ENCODE measurements around the gene ERFE. TPM values are rescaled to one million over a fixed set of nuclear protein-coding genes. Genes with fewer than 3 reads are reported as not detected.

ERFE gene
- total RNA-seq, 1 donor from 2014 or later, result 4.2 TPM

DNA sequence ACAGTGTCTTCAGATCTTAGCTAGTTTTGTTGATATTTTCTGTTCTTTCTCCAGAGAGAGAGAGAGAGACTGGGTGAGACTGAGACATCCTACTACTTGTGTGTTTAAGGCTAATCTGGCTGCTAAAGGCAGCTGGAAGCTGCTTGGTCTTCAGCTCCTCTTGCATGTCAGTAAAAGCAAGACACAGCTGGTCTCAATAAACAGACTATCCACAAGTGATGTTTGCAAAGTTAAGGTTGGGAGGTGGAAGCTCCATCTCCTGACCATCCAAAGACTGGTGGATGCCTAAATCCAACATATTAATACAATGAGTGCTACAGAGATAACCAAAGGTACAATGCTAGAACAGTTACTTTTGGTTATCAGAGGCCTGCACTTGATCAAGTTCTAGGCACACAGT is 17.8 kb downstream of the ERFE start:
- peaks cover 49 to 79% (median 78%) of the 10 kb centered on the region in 3 donors for H3K36me3 ChIP-seq (ENCODE audit: control insufficient read depth in 3 of 3, insufficient read depth in 3 of 3, low read length in 3 of 3)
- H3K9me3 ChIP-seq (ENCODE audit: control insufficient read depth in 3 of 3, low read length in 3 of 3), result no peaks in the 10 kb centered on the region
- H3K4me1 ChIP-seq (ENCODE audit: control insufficient read depth in 3 of 3, insufficient read depth in 3 of 3, low read length in 3 of 3), result no peaks in the 10 kb centered on the region
- no peaks in the 10 kb centered on the region for H3K27me3 ChIP-seq (ENCODE audit: control insufficient read depth in 3 of 3, insufficient read depth in 3 of 3, low read length in 3 of 3)
- H3K9ac ChIP-seq (ENCODE audit: low read depth in 1 of 3, low read length in 3 of 3), result no peak overlapping the region
- H3K4me3 ChIP-seq (ENCODE audit: low read length in 3 of 3), result no peak overlapping the region
- no peak overlapping the region for H3K27ac ChIP-seq (ENCODE audit: low read depth, low read length)

DNA sequence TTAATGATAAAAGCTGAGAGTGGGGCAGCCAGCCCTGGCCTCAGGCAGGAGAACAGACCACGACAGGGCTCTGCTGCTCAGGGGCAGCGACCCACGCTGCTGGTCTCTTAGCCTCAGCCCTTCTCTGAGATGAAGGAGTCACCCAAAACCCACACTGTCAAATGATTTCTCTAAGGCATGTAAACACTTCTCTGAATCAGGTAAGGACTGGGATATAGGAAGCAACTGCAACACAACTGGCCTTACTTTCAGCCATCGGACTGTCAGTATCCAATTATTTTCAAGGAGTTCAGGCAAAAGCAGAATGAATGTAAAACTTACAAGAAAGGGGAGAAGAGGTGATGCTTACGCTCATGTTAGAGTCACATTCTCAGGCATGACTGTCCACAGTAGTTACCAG is 21.8 kb downstream of the ERFE start:
- no peaks in the 10 kb centered on the region for H3K9me3 ChIP-seq (ENCODE audit: control insufficient read depth in 3 of 3, low read length in 3 of 3)
- peaks cover 54 to 82% (median 77%) of the 10 kb centered on the region in 3 donors for H3K36me3 ChIP-seq (ENCODE audit: control insufficient read depth in 3 of 3, insufficient read depth in 3 of 3, low read length in 3 of 3)
- H3K27me3 ChIP-seq (ENCODE audit: control insufficient read depth in 3 of 3, insufficient read depth in 3 of 3, low read length in 3 of 3), result no peaks in the 10 kb centered on the region
- no peak overlapping the region for H3K9ac ChIP-seq (ENCODE audit: low read depth in 1 of 3, low read length in 3 of 3)
- no peak overlapping the region for H3K27ac ChIP-seq (ENCODE audit: low read depth, low read length)
- H3K4me1 ChIP-seq (ENCODE audit: control insufficient read depth in 3 of 3, insufficient read depth in 3 of 3, low read length in 3 of 3), result no peaks in the 10 kb centered on the region
- no peak overlapping the region for H3K4me3 ChIP-seq (ENCODE audit: low read length in 3 of 3)

DNA sequence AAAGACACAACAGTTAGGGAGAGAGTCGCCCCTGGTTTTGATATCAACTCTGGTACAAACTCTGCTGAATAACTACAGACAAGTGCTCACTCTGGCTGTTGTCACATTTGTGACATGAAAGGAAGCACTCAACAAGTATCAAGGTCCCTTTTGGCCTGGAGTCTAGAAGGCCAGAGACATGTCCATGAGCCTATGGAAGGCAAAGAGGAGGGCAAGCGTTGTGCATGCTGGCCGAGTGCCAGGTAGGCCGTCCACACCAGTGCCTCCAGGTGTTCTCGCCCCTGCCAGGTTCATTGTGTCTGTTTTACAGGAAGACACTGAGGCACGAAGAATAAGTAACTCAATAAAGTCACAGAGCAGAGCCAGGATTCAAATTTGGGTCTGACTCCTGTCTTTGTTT is 23.6 kb downstream of the ERFE start:
- Histone ChIP-seq H3K9me3 (ENCODE audit: control insufficient read depth in 3 of 3, low read length in 3 of 3) (no peaks in the 10 kb centered on the region), H3K36me3 (ENCODE audit: control insufficient read depth in 3 of 3, insufficient read depth in 3 of 3, low read length in 3 of 3) (peaks cover 64 to 88% (median 86%) of the 10 kb centered on the region in 3 donors), H3K9ac (ENCODE audit: low read depth in 1 of 3, low read length in 3 of 3) (no peak overlapping the region), H3K27ac (ENCODE audit: low read depth, low read length) (no peak overlapping the region), H3K4me3 (ENCODE audit: low read length in 3 of 3) (no peak overlapping the region), H3K4me1 (ENCODE audit: control insufficient read depth in 3 of 3, insufficient read depth in 3 of 3, low read length in 3 of 3) (no peaks in the 10 kb centered on the region), H3K27me3 (ENCODE audit: control insufficient read depth in 3 of 3, insufficient read depth in 3 of 3, low read length in 3 of 3) (no peaks in the 10 kb centered on the region)

DNA sequence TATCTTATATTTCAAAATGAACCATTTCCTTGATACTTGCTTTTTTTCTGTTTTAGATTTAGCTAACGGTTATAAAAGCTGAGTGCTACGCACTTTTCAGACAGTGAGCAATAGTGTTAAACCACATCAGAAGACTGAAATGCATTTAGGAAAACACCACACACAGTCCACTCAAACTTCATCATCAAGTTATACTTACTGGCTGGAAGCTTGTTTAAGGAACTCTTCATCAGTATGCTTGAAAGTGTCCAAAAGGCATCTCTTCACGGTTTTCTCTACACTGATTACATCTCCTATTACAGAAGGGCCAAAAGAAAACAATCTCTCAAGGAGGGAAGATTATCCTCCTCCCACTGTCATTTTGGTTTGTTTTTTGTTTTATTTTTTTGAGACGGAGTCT is 25.1 kb downstream of the ERFE start:
- Histone ChIP-seq H3K9me3 (ENCODE audit: control insufficient read depth in 3 of 3, low read length in 3 of 3) (no peaks in the 10 kb centered on the region), H3K9ac (ENCODE audit: low read depth in 1 of 3, low read length in 3 of 3) (no peak overlapping the region), H3K4me3 (ENCODE audit: low read length in 3 of 3) (no peak overlapping the region), H3K36me3 (ENCODE audit: control insufficient read depth in 3 of 3, insufficient read depth in 3 of 3, low read length in 3 of 3) (peaks cover 69 to 90% (median 88%) of the 10 kb centered on the region in 3 donors), H3K27ac (ENCODE audit: low read depth, low read length) (no peak overlapping the region), H3K27me3 (ENCODE audit: control insufficient read depth in 3 of 3, insufficient read depth in 3 of 3, low read length in 3 of 3) (no peaks in the 10 kb centered on the region), H3K4me1 (ENCODE audit: control insufficient read depth in 3 of 3, insufficient read depth in 3 of 3, low read length in 3 of 3) (no peaks in the 10 kb centered on the region)

DNA sequence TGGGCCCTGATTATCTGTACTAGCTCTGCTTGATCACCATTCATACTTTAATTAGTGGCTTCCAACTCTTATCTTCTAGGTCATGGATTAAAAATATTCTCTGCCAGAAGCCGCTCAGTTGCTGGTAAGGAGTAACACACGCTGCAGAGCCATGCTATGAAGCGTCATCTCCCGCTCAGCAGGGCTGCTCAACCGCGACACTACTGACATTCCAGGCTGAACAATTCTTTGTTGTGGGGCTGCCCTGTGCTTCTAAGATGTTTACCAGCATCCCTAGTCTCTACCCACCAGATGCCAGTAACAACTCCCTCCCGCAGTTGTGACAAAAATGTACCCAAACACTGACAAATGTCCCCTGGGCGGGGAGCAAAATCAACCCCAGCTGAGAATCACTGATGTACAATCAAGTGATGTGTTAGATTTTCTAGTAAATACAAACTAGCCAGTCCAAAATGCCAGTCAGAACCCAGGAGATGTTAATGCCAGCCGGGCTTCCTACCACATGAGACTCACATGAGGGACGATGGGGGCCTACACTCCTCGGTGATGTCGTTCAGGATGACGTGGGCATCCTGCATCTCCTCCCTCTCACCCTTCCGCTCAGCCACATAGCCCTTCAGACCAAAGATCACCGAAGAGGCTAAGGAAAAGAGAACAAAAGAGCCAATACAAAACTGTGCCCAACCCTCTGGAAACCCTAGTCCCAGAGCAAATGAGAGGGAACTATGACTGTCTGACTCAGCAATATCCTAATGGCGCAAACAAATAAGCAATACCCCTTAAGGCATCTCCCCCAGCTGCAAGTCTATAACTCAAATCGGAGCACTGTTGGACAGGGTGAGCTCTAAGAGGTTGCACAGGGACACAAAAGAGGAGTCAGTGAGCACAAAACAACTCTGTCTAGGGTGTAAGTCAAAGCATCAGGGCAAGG is 29.1 kb downstream of the ERFE start:
- no peak overlapping the region for H3K9ac ChIP-seq (ENCODE audit: low read depth in 1 of 3, low read length in 3 of 3)

DNA sequence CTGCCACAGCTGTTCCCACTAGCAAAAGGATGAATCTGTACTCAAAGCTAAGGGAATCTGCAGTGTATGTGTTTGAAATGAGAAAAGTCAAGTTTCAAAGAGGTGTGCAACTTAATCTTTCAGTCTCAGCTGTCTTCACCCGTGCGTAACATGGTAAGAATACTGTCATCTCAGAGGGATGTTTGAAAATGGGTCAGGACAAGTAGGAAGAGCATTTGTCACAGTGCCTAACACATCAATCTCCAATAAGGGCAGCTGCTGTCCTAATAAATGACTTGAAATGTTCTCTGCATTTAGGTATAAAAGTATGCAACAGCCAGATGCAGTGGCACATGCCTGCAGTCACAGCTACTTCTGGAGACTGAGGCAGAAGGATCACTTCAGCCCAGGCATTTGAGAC is 31.7 kb downstream of the ERFE start:
- Histone ChIP-seq H3K4me3 (ENCODE audit: low read length in 3 of 3) (no peak overlapping the region), H3K4me1 (ENCODE audit: control insufficient read depth in 3 of 3, insufficient read depth in 3 of 3, low read length in 3 of 3) (no peaks in the 10 kb centered on the region), H3K36me3 (ENCODE audit: control insufficient read depth in 3 of 3, insufficient read depth in 3 of 3, low read length in 3 of 3) (peaks cover 43 to 76% (median 66%) of the 10 kb centered on the region in 3 donors), H3K27ac (ENCODE audit: low read depth, low read length) (no peak overlapping the region), H3K9ac (ENCODE audit: low read depth in 1 of 3, low read length in 3 of 3) (no peak overlapping the region), H3K9me3 (ENCODE audit: control insufficient read depth in 3 of 3, low read length in 3 of 3) (no peaks in the 10 kb centered on the region), H3K27me3 (ENCODE audit: control insufficient read depth in 3 of 3, insufficient read depth in 3 of 3, low read length in 3 of 3) (no peaks in the 10 kb centered on the region)

More for the DNA sequence above, 29.1 kb downstream of the ERFE start:
- H3K4me1 ChIP-seq (ENCODE audit: control insufficient read depth in 3 of 3, insufficient read depth in 3 of 3, low read length in 3 of 3), result no peaks in the 10 kb centered on the region
- H3K4me3 ChIP-seq (ENCODE audit: low read length in 3 of 3), result no peak overlapping the region
- H3K27me3 ChIP-seq (ENCODE audit: control insufficient read depth in 3 of 3, insufficient read depth in 3 of 3, low read length in 3 of 3), result no peaks in the 10 kb centered on the region
- no peak overlapping the region for H3K27ac ChIP-seq (ENCODE audit: low read depth, low read length)
- H3K36me3 ChIP-seq (ENCODE audit: control insufficient read depth in 3 of 3, insufficient read depth in 3 of 3, low read length in 3 of 3), result peaks cover 60 to 84% (median 74%) of the 10 kb centered on the region in 3 donors
- no peaks in the 10 kb centered on the region for H3K9me3 ChIP-seq (ENCODE audit: control insufficient read depth in 3 of 3, low read length in 3 of 3)

DNA sequence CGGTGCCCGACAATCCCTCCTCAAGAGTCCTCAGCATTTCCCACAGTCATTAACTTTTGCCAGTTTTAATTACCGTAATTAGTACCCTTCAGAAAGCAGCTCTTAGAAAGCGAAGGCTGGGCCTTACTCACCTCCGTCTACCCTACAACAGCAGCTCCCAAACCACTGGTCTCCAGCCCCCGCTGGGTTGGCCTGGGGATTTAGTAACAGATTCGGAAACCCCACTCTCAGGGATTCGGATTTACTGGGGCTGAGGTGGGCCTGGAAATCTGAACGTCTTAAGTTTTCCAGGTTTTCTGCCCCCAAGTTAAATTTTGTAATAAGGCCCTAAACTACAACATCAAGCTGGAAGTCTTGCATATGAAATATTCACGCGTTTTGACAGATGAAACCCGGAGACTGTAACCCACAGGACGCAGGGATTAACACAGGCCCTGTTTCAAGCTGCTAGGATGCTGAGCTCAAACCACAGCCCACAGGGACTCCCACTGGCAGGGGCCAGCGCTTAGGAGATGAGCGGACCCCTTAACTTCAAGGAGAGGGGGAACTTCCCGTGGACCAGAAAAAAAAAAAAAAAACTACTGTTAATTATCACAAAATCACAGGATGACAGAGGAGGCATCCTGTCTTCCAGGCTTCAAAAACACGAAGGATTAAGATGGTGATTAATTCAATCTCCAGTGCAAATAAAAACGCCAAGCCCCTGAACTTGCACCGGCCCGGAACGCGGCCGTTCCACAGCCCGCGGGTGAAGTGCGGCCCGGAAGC is 43.7 kb downstream of the ERFE start:
- no peaks in the 10 kb centered on the region for H3K27me3 ChIP-seq (ENCODE audit: control insufficient read depth in 3 of 3, insufficient read depth in 3 of 3, low read length in 3 of 3)
- peaks cover 0 to 2% (median 0%) of the 10 kb centered on the region in 3 donors for H3K36me3 ChIP-seq (ENCODE audit: control insufficient read depth in 3 of 3, insufficient read depth in 3 of 3, low read length in 3 of 3)
- H3K9me3 ChIP-seq (ENCODE audit: control insufficient read depth in 3 of 3, low read length in 3 of 3), result no peaks in the 10 kb centered on the region
- H3K9ac ChIP-seq (ENCODE audit: low read depth in 1 of 3, low read length in 3 of 3), result peak overlapping the region; percentile 86 to 94 (median 91)
- H3K27ac ChIP-seq (ENCODE audit: low read depth, low read length), result peak overlapping the region; percentile 72
- peaks cover 26 to 34% (median 28%) of the 10 kb centered on the region in 3 donors for H3K4me1 ChIP-seq (ENCODE audit: control insufficient read depth in 3 of 3, insufficient read depth in 3 of 3, low read length in 3 of 3)
- H3K4me3 ChIP-seq (ENCODE audit: low read length in 3 of 3), result peak overlapping the region; percentile 78 to 84 (median 81)

DNA sequence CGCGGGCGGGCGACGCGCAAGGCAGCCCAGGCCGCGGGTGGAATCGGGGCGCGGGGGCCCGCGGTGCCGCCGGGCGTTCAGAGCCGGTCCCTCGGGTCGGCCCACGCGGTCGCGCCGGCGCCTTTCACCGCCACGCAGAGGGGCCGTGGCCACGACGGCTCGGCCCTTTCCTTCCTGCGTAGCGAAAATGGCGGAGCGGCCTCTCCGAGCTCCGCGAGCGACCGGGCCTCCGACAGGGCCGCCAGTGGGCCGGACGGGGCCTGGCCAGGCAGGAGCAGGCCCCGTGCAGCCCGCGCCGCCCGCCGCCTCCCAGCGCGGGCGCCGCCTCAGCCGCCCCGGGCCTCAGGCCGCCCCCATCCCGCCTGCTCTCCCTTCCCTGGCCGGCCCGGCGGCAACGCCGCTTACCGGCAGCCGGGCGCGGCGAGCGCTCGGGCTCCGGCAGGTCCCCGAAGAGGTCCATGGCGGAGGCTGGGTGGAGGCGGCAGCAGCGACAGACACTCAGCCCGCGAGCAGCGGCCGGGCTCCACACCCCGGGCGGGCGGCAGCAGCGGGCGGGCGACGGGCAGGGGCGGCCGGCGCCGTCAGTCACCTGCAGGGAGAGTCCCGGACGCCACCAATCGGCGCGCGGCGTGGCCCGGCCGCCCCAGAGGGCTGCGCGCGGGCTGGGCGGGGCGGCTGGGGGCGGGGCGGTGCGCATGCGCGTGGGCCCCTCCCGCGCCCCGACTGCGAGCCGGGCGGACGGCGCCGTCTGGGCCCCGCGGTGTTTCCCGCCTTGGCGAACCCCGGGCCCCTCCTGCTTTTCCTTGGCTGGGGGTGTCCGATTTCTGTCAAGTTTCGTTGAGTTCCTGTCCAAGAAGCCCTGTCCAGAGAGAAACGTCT is 44.6 kb downstream of the ERFE start, which contains the start of gene ILKAP:
ILKAP (minus strand) TSS at position 602 of the 879 bp plus-strand sequence; CDS start at position 460, 142 bp downstream.
- Histone ChIP-seq H3K36me3 (ENCODE audit: control insufficient read depth in 3 of 3, insufficient read depth in 3 of 3, low read length in 3 of 3) (peaks cover 0 to 2% (median 0%) of the 10 kb centered on the region in 3 donors), H3K4me1 (ENCODE audit: control insufficient read depth in 3 of 3, insufficient read depth in 3 of 3, low read length in 3 of 3) (peaks cover 26 to 34% (median 28%) of the 10 kb centered on the region in 3 donors), H3K9ac (ENCODE audit: low read depth in 1 of 3, low read length in 3 of 3) (peak within 1 kb of the TSS; percentile 86 to 94 (median 94)), H3K27me3 (ENCODE audit: control insufficient read depth in 3 of 3, insufficient read depth in 3 of 3, low read length in 3 of 3) (no peaks in the 10 kb centered on the region), H3K27ac (ENCODE audit: low read depth, low read length) (peak within 1 kb of the TSS; percentile 78), H3K9me3 (ENCODE audit: control insufficient read depth in 3 of 3, low read length in 3 of 3) (no peaks in the 10 kb centered on the region), H3K4me3 (ENCODE audit: low read length in 3 of 3) (peak within 1 kb of the TSS; percentile 78 to 84 (median 81))

DNA sequence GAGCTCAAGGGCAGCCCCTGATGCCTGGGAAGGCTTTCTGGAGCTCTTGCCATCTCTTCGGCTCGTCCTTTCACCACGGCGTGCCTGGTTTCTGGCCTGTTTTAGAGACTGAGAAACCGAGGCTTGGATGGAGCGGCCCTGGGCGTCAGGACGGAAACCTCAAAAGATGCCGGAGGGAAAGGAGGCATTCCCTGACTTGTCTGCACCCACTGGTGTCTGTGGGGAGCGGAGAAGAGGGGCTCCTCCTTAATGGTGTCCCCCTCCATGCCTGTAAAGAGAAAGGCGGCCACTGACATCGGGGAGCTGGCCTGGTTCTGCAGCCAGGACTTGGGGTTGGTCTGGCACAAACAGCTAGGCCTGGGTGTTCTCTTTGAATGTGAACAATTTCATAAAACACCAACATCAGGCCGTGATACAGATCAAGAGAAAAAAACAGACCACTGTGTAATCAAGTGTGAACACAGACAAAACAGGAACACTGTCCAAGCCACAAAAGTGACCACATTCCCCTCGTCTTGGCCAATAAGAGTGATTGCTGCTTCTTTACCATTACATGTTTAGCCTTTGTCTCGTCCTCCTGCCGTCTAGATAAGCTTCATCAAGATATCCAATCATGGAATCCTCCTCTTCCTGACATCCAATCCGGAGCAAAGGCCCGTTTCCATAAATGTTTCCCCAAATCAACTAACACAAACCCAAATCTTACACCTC is 45.4 kb downstream of the ERFE start:
- H3K4me3 ChIP-seq (ENCODE audit: low read length in 3 of 3), result peak overlapping the region; percentile 60 to 78 (median 77)
- H3K27me3 ChIP-seq (ENCODE audit: control insufficient read depth in 3 of 3, insufficient read depth in 3 of 3, low read length in 3 of 3), result no peaks in the 10 kb centered on the region
- no peaks in the 10 kb centered on the region for H3K9me3 ChIP-seq (ENCODE audit: control insufficient read depth in 3 of 3, low read length in 3 of 3)
- peaks cover 0 to 2% (median 0%) of the 10 kb centered on the region in 3 donors for H3K36me3 ChIP-seq (ENCODE audit: control insufficient read depth in 3 of 3, insufficient read depth in 3 of 3, low read length in 3 of 3)
- H3K27ac ChIP-seq (ENCODE audit: low read depth, low read length), result peak overlapping the region; percentile 78
- H3K4me1 ChIP-seq (ENCODE audit: control insufficient read depth in 3 of 3, insufficient read depth in 3 of 3, low read length in 3 of 3), result peaks cover 26 to 31% (median 28%) of the 10 kb centered on the region in 3 donors
- peak overlapping the region; percentile 79 to 94 (median 86) for H3K9ac ChIP-seq (ENCODE audit: low read depth in 1 of 3, low read length in 3 of 3)
